GM23338 (cell line): ENCODE results near the gene FHAD1. TPM values are rescaled to one million over a fixed set of nuclear protein-coding genes. Genes with fewer than 3 reads are reported as not detected.

ENCODE experiments used
- ATAC-seq: fragments of 200-7000 bp; cut with Tn5 transposase; 3 replicates; pipeline ENCODE4 v1.9.1; 2020
- DNase-seq: peaks from one replicate; pipeline ENCODE4 v3.0.0-alpha.2; 2015; ENCODE audit warnings: low spot score
- H2AFZ ChIP-seq: fragments of 200-600 bp; sonication (generic); 2 replicates; pipeline ENCODE4 v1.8.0; 2016; ENCODE audit warnings: antibody characterized with exemption, mild to moderate bottlenecking, moderate library complexity
- H3F3A ChIP-seq: fragments of 200-600 bp; sonication (generic); replicated peaks from 2 replicates; pipeline ENCODE4 v1.8.0; 2017; ENCODE audit warnings: antibody characterized with exemption, mixed run types, low read depth
- H3K27ac ChIP-seq: fragments of 200-600 bp; sonication (generic); 2 replicates; pipeline ENCODE4 v1.6.1; 2016; ENCODE audit warnings: low read depth
- H3K27me3 ChIP-seq: fragments of 200-600 bp; sonication (generic); 2 replicates; pipeline ENCODE4 v1.8.0; 2016; ENCODE audit warnings: mild to moderate bottlenecking, mixed run types, moderate library complexity; ENCODE audit not compliant: insufficient read depth
- H3K36me3 ChIP-seq: fragments of 200-600 bp; sonication (generic); 2 replicates; pipeline ENCODE4 v1.8.0; 2016; ENCODE audit warnings: mild to moderate bottlenecking; ENCODE audit not compliant: insufficient read depth
- H3K4me1 ChIP-seq: fragments of 200-600 bp; sonication (generic); 2 replicates; pipeline ENCODE4 v1.8.0; 2016; ENCODE audit warnings: mild to moderate bottlenecking, moderate library complexity; ENCODE audit not compliant: insufficient read depth
- H3K4me2 ChIP-seq: fragments of 200-600 bp; sonication (generic); 2 replicates; pipeline ENCODE4 v1.7.1; 2017; ENCODE audit warnings: mixed run types
- H3K4me3 ChIP-seq: fragments of 200-600 bp; sonication (generic); 2 replicates; pipeline ENCODE4 v1.6.1; 2016; ENCODE audit warnings: mixed run types
- H3K79me2 ChIP-seq: fragments of 200-600 bp; sonication (generic); replicated peaks from 2 replicates; pipeline ENCODE4 v1.8.0; 2017; ENCODE audit warnings: mild to moderate bottlenecking; ENCODE audit not compliant: insufficient read depth
- H3K9me2 ChIP-seq: fragments of 200-600 bp; sonication (generic); 2 replicates; pipeline ENCODE4 v1.8.0; 2017; ENCODE audit not compliant: insufficient read depth
- H4K20me1 ChIP-seq: fragments of 200-600 bp; sonication (generic); replicated peaks from 2 replicates; pipeline ENCODE4 v1.8.0; 2017; ENCODE audit warnings: mild to moderate bottlenecking; ENCODE audit not compliant: insufficient read depth
- H3K27ac Mint-ChIP-seq: 2 replicates; pipeline ENCODE4 v1.8.0; 2020; ENCODE audit warnings: inconsistent platforms, mild to moderate bottlenecking, moderate library complexity, mixed read lengths
- H3K27me3 Mint-ChIP-seq: 3 replicates; pipeline ENCODE4 v1.8.0; 2022; ENCODE audit warnings: low read depth, mild to moderate bottlenecking, moderate library complexity, mixed read lengths, inconsistent platforms; ENCODE audit not compliant: insufficient read depth, poor library complexity
- H3K36me3 Mint-ChIP-seq: 3 replicates; pipeline ENCODE4 v1.8.0; 2021; ENCODE audit warnings: low read depth, mild to moderate bottlenecking, inconsistent platforms, moderate library complexity, mixed read lengths
- H3K4me1 Mint-ChIP-seq: 3 replicates; pipeline ENCODE4 v1.8.0; 2020; ENCODE audit warnings: mild to moderate bottlenecking, inconsistent platforms, mixed read lengths
- H3K4me3 Mint-ChIP-seq: 3 replicates; pipeline ENCODE4 v1.8.0; 2021; ENCODE audit warnings: moderate library complexity, mild to moderate bottlenecking, inconsistent platforms, mixed read lengths
- H3K9me3 Mint-ChIP-seq: 3 replicates; pipeline ENCODE4 v1.8.0; 2020; ENCODE audit warnings: moderate library complexity, mild to moderate bottlenecking, inconsistent platforms, mixed read lengths
- CREB1 ChIP-seq: fragments of 250-450 bp; sonication (Bioruptor Pico); IDR thresholded peaks from 2 replicates; pipeline ENCODE4 v1.5.0; 2020; ENCODE audit warnings: low read depth, mild to moderate bottlenecking, moderate library complexity
- CTCF ChIP-seq, 2 experiments: fragments of 200-600 bp in 1 of 2; sonication (generic) in 1 of 2; conservative IDR thresholded peaks; 2 replicates each; pipeline versions ENCODE4 v1.5.1 to v1.6.1; 2016 to 2017; ENCODE audit warnings: antibody characterized with exemption in 2 of 2, low read depth in 2 of 2, mild to moderate bottlenecking in 2 of 2, moderate library complexity in 1 of 2
- EZH2 ChIP-seq: fragments of 200-600 bp; sonication (generic); IDR thresholded peaks from one replicate; pipeline ENCODE4 v1.8.0; 2017; ENCODE audit warnings: antibody characterized with exemption, mild to moderate bottlenecking, low read depth; ENCODE audit not compliant: unreplicated experiment
- EZH2phosphoT487 ChIP-seq: fragments of 200-600 bp; sonication (generic); IDR thresholded peaks from one replicate; pipeline ENCODE4 v1.8.1; 2018; ENCODE audit warnings: antibody characterized with exemption; ENCODE audit not compliant: unreplicated experiment
- JUNB ChIP-seq: IDR thresholded peaks from one replicate; pipeline ENCODE4 v1.6.1; 2016; ENCODE audit warnings: antibody characterized with exemption; ENCODE audit not compliant: unreplicated experiment
- NANOG ChIP-seq: IDR thresholded peaks from 2 replicates; pipeline ENCODE4 v1.6.1; 2016; ENCODE audit warnings: antibody characterized with exemption, borderline replicate concordance
- POLR2AphosphoS5 ChIP-seq: IDR thresholded peaks from 2 replicates; pipeline ENCODE4 v1.6.1; 2016; ENCODE audit warnings: antibody characterized with exemption, low read depth
- STAT1 ChIP-seq: IDR thresholded peaks from one replicate; pipeline ENCODE4 v1.6.1; 2016; ENCODE audit warnings: antibody characterized with exemption; ENCODE audit not compliant: unreplicated experiment
- ZNF114 ChIP-seq: fragments of 250-450 bp; sonication (Bioruptor Pico); IDR thresholded peaks from 2 replicates; pipeline ENCODE4 v1.5.0; 2020; ENCODE audit warnings: mild to moderate bottlenecking, moderate library complexity
- ZNF331 ChIP-seq: fragments of 250-450 bp; sonication (Bioruptor Pico); IDR thresholded peaks from 2 replicates; pipeline ENCODE4 v1.5.0; 2020; ENCODE audit warnings: low read depth, mild to moderate bottlenecking, moderate library complexity
- polyA plus RNA-seq: library from polyadenylated mRNA; unstranded; fragments of >200 nt; fragmentation: Nextera tagmentation; extraction: Ambion mirVana; gene quantifications from 2 replicates; pipeline ENCODE4 v1.2.1, GENCODE V29; 2016
- total RNA-seq: library from RNA; depleted of rRNA; stranded (reverse); fragments of >200 nt; shearing (Covaris generic); gene quantifications from 2 replicates; pipeline ENCODE4 v1.2.3, GENCODE V29; 2014
- TF ChIP-seq, protein P1 (sequence below): fragments of 250-450 bp; sonication (Bioruptor Pico); IDR thresholded peaks from 2 replicates; pipeline ENCODE4 v1.5.0; 2020; ENCODE audit warnings: mild to moderate bottlenecking, moderate library complexity
- TF ChIP-seq, protein P2 (sequence below): IDR thresholded peaks from 2 replicates; pipeline ENCODE4 v1.6.1; 2016; ENCODE audit warnings: antibody characterized with exemption

FHAD1 gene
- total and polyA plus RNA-seq, 2 experiments from 2014 or later, result 1.8 to 3.3 TPM

- TF ChIP-seq EZH2 (no peak), ZNF331 (CRISPR knock-in tag) (no peak)
These were observed 20.4 kb upstream of the FHAD1 start (continued) for GRCh38 chr1:15226388-15227255.

- Histone ChIP-seq H3K4me1 (peaks cover 8% of the 10 kb centered on the region; the same call in 1 of the 2 replicates), H2AFZ (no peak overlapping the region), H3K4me2 (no peak overlapping the region), H3F3A (no peaks in the 10 kb centered on the region), H3K27ac (no peak overlapping the region), H4K20me1 (no peaks in the 10 kb centered on the region), H3K9me2 (no peaks in the 10 kb centered on the region; the same call in 1 of the 2 replicates), H3K36me3 (no peaks in the 10 kb centered on the region), H3K27me3 (no peaks in the 10 kb centered on the region), H3K4me3 (no peak overlapping the region), H3K79me2 (no peaks in the 10 kb centered on the region)
- H3K27ac Mint-ChIP-seq, result no peak overlapping the region
- H3K4me3 Mint-ChIP-seq, result no peak overlapping the region
- H3K4me1 Mint-ChIP-seq, result peaks cover 6% of the 10 kb centered on the region
- DNase-seq (no peak), ATAC-seq (no peak; the same call in 2 of the 3 replicates)
- H3K36me3 Mint-ChIP-seq, result peaks cover under 1% of the 10 kb centered on the region; the same call in 1 of the 3 replicates
- peaks cover 4% of the 10 kb centered on the region for H3K27me3 Mint-ChIP-seq
- peaks cover under 1% of the 10 kb centered on the region; the same call in 1 of the 3 replicates for H3K9me3 Mint-ChIP-seq
- TF ChIP-seq ZNF331 (CRISPR knock-in tag), result no peak
- no peak for TF ChIP-seq EZH2
- no peak for TF ChIP-seq POLR2AphosphoS5
- TF ChIP-seq ZNF114, result no peak
- TF ChIP-seq, protein P1, sequence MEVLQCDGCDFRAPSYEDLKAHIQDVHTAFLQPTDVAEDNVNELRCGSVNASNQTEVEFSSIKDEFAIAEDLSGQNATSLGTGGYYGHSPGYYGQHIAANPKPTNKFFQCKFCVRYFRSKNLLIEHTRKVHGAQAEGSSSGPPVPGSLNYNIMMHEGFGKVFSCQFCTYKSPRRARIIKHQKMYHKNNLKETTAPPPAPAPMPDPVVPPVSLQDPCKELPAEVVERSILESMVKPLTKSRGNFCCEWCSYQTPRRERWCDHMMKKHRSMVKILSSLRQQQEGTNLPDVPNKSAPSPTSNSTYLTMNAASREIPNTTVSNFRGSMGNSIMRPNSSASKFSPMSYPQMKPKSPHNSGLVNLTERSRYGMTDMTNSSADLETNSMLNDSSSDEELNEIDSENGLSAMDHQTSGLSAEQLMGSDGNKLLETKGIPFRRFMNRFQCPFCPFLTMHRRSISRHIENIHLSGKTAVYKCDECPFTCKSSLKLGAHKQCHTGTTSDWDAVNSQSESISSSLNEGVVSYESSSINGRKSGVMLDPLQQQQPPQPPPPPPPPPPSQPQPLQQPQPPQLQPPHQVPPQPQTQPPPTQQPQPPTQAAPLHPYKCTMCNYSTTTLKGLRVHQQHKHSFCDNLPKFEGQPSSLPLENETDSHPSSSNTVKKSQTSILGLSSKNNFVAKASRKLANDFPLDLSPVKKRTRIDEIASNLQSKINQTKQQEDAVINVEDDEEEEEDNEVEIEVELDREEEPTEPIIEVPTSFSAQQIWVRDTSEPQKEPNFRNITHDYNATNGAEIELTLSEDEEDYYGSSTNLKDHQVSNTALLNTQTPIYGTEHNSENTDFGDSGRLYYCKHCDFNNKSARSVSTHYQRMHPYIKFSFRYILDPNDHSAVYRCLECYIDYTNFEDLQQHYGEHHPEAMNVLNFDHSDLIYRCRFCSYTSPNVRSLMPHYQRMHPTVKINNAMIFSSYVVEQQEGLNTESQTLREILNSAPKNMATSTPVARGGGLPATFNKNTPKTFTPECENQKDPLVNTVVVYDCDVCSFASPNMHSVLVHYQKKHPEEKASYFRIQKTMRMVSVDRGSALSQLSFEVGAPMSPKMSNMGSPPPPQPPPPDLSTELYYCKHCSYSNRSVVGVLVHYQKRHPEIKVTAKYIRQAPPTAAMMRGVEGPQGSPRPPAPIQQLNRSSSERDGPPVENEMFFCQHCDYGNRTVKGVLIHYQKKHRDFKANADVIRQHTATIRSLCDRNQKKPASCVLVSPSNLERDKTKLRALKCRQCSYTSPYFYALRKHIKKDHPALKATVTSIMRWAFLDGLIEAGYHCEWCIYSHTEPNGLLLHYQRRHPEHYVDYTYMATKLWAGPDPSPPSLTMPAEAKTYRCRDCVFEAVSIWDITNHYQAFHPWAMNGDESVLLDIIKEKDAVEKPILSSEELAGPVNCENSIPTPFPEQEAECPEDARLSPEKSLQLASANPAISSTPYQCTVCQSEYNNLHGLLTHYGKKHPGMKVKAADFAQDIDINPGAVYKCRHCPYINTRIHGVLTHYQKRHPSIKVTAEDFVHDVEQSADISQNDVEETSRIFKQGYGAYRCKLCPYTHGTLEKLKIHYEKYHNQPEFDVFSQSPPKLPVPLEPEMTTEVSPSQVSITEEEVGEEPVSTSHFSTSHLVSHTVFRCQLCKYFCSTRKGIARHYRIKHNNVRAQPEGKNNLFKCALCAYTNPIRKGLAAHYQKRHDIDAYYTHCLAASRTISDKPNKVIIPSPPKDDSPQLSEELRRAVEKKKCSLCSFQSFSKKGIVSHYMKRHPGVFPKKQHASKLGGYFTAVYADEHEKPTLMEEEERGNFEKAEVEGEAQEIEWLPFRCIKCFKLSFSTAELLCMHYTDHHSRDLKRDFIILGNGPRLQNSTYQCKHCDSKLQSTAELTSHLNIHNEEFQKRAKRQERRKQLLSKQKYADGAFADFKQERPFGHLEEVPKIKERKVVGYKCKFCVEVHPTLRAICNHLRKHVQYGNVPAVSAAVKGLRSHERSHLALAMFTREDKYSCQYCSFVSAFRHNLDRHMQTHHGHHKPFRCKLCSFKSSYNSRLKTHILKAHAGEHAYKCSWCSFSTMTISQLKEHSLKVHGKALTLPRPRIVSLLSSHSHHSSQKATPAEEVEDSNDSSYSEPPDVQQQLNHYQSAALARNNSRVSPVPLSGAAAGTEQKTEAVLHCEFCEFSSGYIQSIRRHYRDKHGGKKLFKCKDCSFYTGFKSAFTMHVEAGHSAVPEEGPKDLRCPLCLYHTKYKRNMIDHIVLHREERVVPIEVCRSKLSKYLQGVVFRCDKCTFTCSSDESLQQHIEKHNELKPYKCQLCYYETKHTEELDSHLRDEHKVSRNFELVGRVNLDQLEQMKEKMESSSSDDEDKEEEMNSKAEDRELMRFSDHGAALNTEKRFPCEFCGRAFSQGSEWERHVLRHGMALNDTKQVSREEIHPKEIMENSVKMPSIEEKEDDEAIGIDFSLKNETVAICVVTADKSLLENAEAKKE, result no peak
- no peak for TF ChIP-seq EZH2phosphoT487
- TF ChIP-seq, protein P2, sequence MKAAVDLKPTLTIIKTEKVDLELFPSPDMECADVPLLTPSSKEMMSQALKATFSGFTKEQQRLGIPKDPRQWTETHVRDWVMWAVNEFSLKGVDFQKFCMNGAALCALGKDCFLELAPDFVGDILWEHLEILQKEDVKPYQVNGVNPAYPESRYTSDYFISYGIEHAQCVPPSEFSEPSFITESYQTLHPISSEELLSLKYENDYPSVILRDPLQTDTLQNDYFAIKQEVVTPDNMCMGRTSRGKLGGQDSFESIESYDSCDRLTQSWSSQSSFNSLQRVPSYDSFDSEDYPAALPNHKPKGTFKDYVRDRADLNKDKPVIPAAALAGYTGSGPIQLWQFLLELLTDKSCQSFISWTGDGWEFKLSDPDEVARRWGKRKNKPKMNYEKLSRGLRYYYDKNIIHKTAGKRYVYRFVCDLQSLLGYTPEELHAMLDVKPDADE, result no peak
- no peak for TF ChIP-seq NANOG
- TF ChIP-seq JUNB, result no peak
- no peak for TF ChIP-seq CTCF (conservative IDR thresholded peaks at IDR 0.05; ENCODE audit: low read depth in 2 of 2)
- no peak for TF ChIP-seq CREB1 (CRISPR knock-in tag)
- TF ChIP-seq STAT1, result no peak
These were observed 17.3 kb upstream of the FHAD1 start for GRCh38 chr1:15229707-15230131.
